Measurements from ENCODE around the gene GPN2.

Gene GPN2

DNA sequence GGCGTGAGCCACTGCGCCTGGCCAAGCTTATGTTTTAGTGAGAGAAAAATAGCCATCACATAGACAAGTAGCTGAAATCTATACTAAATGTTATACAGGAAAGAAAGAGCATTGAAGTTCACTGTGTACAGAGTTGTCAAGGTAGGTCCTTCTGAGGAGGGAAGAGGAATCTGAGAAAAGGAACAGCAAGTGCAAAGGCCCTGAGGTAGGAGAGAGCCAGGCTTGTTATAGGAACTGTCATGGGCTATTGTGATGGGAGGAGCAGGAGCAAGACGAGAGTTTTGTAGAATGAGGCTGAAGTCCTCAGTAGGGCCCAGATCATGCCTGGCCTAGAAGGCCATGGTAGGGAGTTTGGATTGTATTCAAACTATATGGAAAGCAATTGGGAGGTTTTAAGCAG, 59.0 kb downstream of the GPN2 start:
- no peak for DNase-seq

GRCh38 chr1:26829184-26829911, 60.7 kb downstream of the GPN2 start:
- no peak for DNase-seq

- DNase-seq = peak; percentile 37 to 42
These were observed 61.6 kb downstream of the GPN2 start for GRCh38 chr1:26828411-26828991.

- DNase-seq = no peak
These were observed 62.4 kb downstream of the GPN2 start for GRCh38 chr1:26827663-26828062.

DNA sequence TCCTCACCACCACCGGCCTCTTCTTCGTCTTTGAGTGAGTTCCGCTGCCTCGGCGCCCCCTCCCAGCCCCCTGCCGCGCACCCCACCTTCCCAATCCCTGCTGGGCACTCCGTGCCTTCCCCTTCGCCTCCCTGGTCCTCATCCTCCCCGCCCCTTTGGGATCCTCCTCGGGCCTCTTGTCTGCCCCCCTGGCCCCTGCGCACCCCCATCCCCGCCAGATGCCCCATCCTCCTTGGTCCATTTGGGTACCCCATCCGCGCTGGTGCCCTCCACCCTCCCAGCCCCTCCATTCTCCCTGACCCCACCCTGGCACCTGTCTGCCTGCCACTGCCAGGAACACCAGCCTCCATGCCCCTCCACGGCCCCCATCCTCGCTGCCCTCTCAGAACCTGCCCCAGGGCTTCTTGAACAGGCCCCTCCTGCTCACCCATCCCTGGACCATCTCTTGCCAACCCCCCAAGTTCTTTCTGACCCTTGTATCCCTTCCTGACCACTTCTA, 62.9 kb downstream of the GPN2 start:
- peak; percentile 31 to 33 for DNase-seq

DNA sequence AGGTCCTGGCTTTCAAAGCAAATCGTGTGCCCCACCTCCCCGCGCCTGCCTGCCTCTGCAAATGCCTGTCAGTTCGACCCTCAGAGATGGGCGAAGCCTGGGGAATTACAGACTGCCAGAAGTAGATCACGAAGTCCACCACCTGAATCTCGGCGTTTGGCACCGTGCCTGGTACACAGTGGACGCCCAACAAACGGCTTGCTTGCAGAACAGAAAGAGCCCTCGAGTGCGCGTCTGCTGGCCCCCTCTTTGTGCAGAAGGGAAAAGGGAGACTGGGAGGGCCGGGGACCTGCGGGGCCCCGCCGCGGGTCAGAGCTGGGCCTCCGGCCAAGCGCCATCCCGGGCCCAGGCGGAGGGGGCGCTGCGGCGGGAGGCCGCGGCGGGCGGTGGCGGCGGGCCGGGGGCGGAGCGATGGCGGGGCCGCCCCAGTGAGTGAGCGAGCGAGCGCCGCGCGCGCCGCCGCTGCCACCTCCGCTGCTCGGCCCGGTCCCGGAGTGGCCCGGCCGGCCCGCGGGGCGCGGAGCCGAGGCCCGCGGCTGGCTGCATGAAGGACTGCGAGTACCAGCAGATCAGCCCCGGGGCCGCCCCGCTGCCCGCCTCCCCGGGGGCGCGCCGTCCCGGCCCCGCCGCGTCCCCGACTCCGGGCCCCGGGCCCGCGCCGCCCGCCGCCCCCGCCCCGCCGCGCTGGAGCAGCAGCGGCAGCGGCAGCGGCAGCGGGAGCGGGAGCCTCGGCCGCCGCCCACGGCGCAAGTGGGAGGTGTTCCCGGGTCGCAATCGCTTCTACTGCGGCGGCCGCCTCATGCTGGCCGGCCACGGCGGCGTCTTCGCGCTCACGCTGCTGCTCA, 63.6 kb downstream of the GPN2 start, which contains the start of gene ZDHHC18:
Gene ZDHHC18, plus strand, starts transcription at position 428 of the 845 bp plus-strand sequence. Its CDS starts 117 bp downstream, at position 545.
- DNase-seq = peak; percentile 82 to 87

Data from activated T-cell treated with anti-CD3 and anti-CD28 coated beads, Interleukin-2, amount 50 U/mL, for 48 hours (primary cell).